Left forelimb (tissue), 1 donor: ENCODE measurements around the gene DAZAP2.
"Not testable (repeated sequence)": the region's sequence is repeated elsewhere in the genome, so short reads cannot be mapped to it uniquely, and the experiment has no call there.

Source experiments
- DNase-seq: peaks from one replicate; pipeline ENCODE4 v3.0.0-alpha.2; 2018; ENCODE audit warnings: low spot score

DAZAP2 gene

GRCh38 chr12:51247523-51248206, 9.0 kb downstream of the DAZAP2 start:
- no peak for DNase-seq

- DNase-seq = no peak
Observed at GRCh38 chr12:51253276-51253675, 14.7 kb downstream of the DAZAP2 start.

- no peak for DNase-seq
Observed at GRCh38 chr12:51254536-51254935, 15.9 kb downstream of the DAZAP2 start.

- DNase-seq = not testable (repeated sequence)
Observed at GRCh38 chr12:51259600-51259999, 21.0 kb downstream of the DAZAP2 start.

GRCh38 chr12:51262758-51263177, 24.1 kb downstream of the DAZAP2 start:
- DNase-seq = no peak

- DNase-seq = no peak
Observed at GRCh38 chr12:51263341-51263740, 24.7 kb downstream of the DAZAP2 start.

- no peak for DNase-seq
Observed at GRCh38 chr12:51264297-51264696, 25.7 kb downstream of the DAZAP2 start.

- DNase-seq = no peak
Observed at GRCh38 chr12:51265024-51265423, 26.4 kb downstream of the DAZAP2 start.

GRCh38 chr12:51269174-51270066, 30.8 kb downstream of the DAZAP2 start:
- no peak for DNase-seq

- peak; percentile 73 for DNase-seq
Observed at GRCh38 chr12:51270067-51270950, 31.7 kb downstream of the DAZAP2 start, which contains the start of gene SMAGP. SMAGP (minus strand) TSS chr12:51270415; CDS start chr12:51269278, 1,137 bp downstream.

GRCh38 chr12:51270951-51271518, 32.4 kb downstream of the DAZAP2 start:
- DNase-seq = no peak

GRCh38 chr12:51272810-51273209, 34.2 kb downstream of the DAZAP2 start:
- not testable (repeated sequence) for DNase-seq

- no peak for DNase-seq
Observed at GRCh38 chr12:51275088-51275487, 36.5 kb downstream of the DAZAP2 start.

GRCh38 chr12:51281202-51281924, 42.7 kb downstream of the DAZAP2 start:
- no peak for DNase-seq

GRCh38 chr12:51285843-51286242, 47.2 kb downstream of the DAZAP2 start:
- DNase-seq = no peak

GRCh38 chr12:51291603-51292513, 53.2 kb downstream of the DAZAP2 start:
- not testable (repeated sequence) for DNase-seq
